Stimulated activated CD8-positive, alpha-beta memory T cell treated with anti-CD3 and anti-CD28 coated beads, Interleukin-12 subunit alpha, Interleukin-12 subunit beta, amount 100 ng/mL, for 1 hour (primary cell): ENCODE data around the gene PYGM.
A peak's percentile ranks its signal among the peaks of the same experiment; 100 is the strongest.

Experiments used
- DNase-seq: peaks from one replicate; pipeline ENCODE4 v3.0.0-alpha.2; 2020; ENCODE audit warnings: low read depth

The PYGM gene

DNA sequence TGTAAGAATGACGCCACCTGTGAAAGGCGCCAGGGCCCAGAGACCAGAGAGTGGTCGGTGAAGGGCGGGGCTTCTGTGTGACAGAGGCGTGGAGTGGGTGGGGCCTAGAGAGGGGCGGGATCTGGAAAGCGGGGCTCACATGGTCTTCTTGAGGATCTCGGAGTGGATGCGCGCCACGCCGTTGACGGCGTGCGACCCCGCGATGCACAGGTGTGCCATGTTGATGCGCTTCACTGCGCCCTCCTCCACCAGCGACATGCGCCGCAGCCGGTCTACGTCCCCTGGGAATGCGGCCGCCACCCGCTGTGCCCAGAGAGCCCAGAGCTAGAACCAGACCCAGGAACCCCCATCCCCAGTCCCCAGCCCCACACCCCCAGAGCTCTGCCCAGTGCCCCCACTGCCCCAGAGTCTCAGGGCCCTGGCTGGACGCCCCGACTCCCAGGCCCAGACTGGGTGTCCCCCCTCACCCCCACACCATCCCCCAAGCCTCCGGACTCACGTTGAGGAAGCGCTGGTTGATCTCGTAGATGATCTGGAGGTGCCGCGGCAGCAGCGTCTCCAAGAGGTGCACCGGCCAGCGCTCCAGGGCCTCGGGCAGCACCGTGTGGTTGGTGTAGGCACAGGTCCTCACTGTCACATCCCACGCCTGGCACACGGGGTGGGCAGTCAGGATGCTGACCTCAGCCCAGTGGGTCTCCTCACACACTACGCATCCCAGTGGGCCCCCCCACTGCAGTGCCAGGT, 6.2 kb downstream of the PYGM start:
- DNase-seq = no peak

DNA sequence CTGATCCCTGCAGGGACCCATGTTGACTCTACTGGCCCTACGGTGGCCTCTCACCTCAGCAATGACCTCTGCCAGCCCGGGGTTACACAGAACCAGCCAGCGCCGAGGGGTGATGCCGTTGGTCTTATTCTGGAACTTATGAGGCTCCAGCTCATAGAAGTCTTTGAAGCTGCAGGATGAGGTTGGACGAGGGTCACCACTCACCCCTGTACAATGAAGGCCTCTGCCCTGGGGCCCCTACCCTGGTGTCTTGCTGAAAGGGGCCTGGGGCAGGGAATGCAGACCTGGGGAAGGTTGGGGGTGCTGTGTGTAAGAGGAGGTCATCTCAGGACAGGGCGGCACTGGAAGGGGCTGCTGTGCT, 6.8 kb downstream of the PYGM start:
- DNase-seq = no peak

DNA sequence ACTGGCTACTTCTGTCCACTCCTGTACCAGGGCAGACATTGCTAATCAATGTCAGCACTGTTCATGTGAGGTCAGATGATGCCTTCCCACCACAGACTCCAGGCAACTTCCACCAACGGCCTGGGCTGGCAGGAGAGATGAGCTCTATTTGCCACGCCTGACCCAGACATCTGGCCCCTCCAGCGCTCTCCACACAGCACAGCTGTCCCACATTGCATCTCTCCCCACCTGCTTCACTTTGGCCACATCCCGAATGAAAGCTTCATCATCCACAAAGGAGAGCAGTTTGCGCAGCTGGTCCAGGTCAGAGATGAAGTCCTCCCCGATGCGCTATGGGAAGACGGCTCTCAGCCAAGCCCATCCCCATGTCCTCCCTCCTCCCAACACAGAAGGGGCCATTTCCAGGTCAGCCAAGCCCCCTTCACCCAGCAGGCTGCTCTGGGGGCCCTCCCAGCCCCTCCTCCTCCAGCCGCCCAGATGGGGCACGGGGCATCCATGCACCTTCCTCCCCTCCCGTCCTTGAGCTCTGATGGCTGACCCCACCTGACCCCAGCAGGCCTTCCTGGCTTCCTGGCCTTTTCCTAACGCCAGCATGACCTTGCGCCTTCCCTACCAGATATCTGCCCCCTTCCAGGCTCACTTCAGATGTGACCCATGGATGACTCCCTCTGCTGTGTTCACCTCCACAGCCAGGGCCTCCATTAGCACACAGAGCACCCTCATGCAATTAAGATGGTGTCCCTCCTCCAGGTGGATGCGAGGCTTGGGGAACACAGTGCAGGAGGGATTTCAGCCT, 7.4 kb downstream of the PYGM start:
- DNase-seq = no peak

DNA sequence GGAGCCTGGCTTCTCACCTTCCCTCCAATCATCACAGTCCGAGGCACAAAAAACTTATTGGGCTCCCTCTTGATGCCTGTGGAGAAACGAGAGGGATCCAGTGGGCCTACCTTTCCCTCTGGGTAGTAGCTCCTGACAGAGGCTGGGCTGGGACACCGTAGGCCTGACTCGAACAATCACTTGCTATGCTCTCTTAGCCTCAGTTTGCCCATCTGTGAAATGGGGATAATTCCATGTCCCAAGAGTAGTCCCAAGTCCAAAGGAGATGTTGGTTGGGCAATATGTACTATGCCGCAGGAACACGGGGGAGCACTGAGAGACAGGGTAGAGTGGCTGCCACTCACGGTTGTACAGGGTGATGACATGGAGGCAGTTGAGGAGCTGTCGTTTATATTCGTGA, 8.2 kb downstream of the PYGM start:
- DNase-seq = no peak

DNA sequence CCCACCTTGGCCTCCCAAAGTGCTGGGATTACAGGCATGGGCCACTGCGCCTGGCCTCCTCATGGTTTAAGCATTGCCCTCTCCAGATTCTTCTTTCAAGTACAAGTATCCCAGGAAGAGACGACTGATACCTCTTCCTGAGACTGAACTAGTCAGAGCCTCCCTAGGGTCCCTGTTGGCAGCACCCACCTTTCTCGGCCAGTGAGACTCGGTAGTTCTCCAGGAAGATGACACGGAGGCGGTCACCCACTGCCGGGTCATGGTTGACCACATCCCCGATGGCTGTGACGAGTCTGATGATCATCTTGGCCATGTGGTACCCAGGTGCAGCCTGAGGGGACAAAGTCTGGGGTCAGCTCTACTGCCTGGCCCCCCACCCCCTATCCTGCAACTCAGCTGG, 8.6 kb downstream of the PYGM start:
- DNase-seq = no peak

DNA sequence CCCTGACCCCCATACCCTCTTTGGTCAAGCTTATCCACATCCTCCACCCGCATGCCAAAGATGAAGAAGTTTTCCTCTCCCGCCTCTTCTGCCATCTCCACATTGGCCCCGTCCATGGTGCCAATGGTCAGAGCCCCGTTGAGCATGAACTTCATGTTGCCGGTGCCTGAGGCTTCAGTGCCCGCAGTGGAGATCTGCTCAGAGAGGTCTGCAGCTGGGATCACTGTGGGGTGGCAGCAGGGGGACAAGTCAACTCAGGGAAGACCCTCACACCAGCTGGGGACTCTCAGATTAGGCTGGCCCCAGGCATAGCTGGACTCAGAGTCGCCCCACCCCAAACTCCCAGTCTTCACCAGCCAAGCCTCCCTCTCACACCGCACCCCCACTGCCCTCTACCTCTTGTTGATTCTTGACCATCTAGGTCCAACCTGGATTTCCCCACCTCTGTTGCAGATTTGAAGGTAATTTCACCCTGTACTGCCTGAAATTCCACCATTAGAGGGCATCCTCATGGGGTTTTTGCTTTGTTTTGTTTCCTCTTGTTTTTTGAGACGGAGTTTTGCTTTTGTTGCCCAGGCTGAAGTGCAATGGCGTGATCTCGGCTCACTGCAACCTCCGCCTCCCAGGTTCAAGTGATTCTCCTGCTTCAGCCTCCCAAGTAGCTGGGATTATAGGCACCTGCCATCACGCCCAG, 9.3 kb downstream of the PYGM start:
- DNase-seq = no peak

DNA sequence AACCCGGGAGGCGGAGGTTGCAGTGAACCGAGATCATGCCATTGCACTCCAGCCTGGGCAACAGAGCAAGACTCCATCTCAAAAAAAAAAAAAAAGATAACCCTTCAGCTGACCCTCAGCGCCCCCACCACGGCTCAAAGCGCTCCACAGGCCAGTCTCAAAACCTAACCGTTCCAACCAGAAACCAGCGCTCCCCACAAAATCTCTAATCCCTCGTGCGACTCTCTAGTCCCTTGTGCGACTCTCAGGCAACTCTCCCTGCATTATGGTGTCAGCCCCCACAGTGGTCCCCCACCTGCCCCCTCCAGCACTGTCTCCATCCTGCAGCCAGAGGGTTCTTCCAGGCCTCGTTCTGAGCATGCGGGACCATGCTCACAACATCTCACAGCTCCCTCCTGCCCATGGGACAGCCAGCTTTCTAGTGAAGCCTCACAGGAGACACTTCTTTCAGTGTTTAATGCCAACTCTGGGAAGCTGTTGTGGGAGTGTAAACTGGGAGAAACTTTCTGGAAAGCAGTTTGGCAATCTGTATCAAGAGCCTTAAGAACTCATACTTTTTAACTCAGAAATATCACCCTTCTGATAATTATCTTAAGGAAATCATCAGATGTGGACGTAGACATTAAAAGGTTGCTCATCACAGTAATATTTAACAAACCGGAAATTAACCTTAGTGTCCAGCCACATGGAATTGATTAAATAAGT, 11.7 kb downstream of the PYGM start:
- no peak for DNase-seq

DNA sequence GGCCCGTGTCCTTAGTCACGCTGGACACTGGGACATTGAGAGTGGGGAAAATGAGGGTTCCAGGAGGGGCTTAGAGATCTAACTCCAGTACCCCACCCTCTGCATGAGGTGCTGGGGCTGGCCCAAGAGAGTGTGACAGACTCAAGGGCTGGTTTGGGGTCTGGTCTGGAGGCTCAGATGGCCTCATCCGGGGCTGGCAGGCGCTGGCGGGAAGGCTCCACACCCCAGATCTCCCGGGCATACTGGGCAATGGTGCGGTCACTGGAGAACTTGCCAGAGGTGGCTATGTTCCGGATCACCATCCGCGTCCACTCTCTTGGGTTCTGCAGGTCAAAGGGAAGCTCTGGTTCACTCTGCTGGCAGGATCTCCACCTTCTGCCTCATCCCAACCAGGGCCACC, 13.3 kb downstream of the PYGM start:
- DNase-seq = no peak

DNA sequence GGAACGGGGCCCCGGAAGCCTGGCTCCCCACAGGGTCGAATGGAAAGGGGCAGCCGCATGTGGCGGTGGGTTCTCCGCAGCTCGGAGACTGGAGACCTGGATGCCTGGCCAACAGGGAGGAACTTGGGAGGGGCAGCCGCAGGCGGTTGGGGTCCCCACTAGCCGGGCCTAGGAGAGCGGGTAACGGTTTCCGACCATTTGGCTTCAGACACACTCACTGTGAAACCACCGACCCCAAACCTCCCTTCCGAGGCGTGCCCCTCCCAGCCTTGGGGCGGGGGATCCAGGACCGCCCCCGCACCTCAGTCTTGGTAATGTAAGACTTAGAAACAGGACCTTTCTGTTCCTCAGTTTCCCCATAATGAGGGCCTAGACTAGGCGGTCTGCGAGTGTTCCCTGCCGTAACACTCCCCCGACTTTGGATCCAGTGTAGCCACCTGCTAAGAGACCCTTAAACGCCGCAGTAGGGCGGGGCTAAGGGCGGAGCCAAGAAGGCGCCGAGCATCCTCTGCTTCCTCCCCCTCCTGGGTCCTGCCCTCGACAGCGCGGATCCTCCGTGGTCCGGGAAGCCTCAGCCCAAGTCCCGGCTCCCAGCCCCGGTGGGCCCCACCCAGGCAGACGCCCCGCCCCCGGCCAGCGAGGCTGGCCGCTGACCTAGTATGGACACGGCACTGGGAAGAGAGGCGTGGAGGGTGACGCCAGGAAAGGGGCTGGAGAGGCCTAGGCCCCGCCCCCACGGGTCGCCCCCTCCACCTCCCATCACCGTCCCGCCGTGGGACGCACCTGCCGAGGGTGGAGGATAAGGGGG, 14.0 kb downstream of the PYGM start:
- peak; percentile 68 for DNase-seq

DNA sequence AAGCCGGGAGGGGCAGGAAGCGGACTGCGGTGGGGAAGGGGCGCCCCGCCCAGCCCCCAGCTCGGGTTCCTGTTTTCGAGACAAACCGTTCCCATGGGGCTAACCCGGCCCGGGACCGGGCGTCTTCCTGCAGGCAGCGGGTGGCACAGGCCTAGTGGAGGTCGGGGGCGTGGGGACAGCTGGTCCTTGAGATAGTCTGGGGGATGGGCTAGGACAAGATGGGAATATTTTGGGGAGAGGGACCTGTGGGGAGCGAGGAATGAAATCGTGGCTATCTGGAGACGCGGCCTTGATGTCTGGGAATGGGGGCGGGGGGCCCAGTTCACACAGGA, 14.6 kb downstream of the PYGM start:
- peak; percentile 67 for DNase-seq

DNA sequence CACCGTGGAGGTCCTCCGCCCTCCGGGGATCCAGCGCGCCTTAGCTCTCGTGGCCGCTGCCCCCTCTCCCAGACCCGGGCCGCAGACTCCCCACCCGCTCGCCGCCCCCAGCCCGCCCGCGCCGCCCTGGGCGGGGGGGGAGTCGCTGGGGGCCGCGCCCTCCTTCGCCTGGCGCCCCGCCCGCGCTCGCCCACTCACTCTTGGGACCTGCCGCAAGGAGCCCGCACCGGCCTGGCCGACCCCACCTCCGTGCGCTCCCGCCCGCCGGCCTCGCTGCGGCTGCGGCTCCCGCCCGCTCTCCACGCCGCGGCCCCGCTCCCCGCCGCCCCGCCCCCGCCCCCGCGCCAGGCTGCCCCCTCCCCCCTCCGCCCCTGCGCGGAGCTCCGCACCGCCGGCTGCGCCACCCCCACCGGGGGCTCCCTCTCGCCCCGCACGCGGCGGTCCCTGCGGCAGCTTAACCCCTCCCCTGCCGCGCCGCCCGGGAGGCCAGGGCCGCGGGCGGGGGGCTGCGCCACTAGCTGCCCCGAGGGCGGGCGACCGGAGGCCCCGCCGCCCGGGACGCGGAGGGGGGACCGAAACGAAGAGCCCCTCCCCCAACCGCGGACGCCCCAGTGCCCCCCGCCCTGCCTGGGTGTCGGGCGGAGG, 15.1 kb downstream of the PYGM start:
- DNase-seq = no peak

DNA sequence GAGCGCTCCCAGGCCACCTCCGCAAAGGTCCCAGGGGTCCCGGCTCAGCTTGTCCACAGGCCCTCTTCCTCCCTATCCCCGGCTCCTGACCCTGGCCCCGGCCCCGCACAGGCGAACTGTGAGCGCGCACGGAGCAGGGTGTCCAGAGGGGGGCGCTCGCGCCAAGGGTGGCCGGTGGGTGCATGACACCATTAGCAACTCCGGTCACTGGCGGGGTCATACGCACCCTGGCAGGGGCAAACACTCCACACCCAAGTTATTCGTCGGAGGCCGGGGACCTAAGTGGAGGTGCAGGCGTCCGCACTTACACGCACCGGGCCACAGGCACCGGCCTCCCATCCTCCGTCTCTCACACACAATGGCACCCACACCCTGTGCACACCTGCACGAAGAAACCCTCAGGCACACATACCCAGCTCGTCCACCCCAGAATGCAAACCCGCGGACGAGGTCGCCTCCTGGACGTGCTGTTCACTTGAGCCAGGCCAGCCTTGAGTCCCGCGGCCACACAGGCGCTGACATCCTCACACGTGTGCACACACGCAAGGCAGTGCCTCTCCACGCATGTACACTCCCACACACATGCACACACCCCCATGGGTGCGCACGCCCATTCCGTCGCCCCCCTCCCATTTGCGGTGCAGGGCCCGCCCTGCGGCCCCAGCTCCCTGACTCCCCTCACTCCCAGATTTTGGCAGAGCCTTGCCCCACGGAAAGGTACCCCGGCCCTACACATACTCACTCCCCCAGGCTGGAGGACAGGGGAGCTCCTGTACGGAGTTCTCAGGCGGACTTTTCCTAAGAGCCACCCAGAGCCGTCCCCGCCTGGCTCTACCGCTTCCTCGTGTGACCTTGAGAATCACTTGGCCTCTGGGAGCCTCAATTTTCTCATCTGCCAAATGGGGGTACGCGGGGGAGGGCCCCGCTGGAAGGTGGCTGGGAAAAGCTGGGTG, 15.9 kb downstream of the PYGM start, which contains the start of gene RASGRP2:
Gene RASGRP2 (minus strand): TSS at position 552 of the 953 bp plus-strand sequence. CDS start 1,276 bp downstream, outside the sequence.
- DNase-seq = peak; percentile 82

DNA sequence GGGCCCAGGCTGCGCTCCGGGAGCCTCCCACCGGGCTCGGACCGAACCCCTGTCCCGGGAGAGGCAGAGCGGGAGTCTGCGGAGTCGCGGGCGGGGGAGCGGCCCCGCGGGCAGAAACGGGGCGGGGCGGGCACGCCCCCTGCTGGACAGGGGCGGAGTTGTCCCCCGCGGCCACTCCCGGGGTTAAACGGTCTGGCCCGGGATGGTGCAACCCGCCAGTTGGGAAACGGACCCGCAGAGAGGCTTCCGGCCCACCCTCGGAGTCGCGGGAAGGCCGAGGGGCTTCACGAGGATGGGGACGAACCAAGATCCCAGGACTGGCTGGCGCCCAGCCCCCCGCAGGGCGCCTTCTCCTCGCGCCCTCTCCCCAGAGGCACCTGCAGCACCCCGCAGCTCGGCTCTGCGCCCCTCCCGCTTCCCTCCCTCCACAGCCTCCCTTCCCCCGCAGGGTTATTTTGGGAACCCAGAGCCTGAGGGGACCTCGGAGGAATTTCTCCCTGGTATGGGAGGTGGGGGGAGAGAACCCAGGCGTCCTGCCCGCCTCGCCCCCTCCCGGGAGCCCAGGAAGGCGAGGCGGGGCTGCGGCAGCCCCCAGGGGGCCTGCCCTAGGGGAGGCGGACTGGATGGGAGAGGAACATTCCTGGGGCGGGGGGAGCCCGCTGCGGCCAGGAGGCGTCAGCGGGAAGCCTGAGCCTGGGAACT, 16.7 kb downstream of the PYGM start:
- DNase-seq = peak; percentile 61

DNA sequence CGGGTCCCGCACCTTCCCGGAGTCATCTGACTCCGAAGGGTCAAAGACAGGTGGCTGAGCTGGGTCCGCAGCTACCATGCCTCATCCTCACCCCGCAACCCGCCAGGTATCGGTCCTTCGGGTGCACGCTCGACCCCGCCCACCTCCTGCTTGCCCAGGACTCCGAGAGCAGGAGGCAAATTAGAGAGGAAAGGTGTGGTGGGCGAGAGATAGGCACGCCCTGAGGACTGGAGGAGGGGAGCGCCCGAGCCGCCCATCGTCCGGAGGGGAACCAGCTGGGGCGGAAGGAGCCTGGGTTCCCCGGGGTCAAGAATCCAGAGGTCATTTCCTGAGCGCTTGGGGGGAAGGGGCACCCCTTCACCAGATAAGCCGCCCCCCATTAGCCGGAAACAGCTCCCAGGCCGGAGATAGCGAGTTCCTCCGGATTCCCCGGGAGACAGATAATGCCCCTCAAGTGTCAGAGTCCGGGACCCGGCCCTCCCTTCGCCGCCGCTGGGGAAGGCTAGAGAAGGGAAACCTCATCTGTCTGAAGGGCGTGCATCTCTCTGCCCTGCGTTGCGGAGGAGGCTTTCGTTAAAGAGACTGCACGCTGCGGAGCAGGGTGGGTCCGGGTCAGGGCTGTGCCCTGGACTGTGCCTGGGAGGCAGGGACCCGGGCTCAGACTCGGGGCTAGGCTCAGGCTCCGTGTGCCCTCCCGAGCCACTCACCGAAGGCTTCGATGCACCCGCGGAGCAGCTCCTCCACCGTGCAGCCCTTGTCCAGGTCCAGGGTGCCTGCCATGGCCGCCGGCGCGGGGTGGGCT, 17.5 kb downstream of the PYGM start:
- no peak for DNase-seq

DNA sequence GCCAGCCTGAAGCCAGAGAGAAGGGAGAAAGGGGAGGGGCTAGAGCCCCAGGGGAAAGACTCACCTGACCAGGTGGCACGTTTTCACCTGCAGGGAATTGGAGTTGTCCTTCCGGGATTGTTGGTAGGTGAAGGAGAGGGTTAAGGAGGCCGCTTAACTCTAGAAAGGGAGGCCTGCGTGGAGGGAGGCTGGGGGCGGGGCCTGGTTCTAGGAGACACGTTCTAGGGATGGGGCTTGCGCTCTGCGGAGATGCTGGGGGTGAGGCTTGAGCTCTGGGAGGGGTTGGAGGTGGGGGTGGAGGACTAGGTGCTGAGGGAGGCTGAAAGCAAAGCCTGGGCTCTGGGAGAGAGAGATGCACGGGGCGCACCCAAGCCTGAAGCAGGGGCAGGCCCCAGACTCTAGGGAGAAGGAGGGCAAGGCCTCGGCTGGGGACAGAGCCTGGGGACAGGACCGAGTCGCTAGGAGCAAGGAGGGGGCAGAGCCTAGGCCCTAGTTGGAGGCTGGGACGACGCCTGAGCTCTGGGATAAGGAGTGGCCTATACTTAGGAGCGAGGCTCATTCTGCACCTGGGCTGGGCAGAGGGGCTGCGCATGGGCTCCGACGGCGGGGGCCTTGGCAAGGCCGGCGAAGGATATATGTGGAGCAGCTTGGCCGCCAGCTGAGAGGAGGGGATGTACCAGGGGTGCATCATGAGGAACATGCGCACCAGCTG, 18.2 kb downstream of the PYGM start:
- DNase-seq = no peak

DNA sequence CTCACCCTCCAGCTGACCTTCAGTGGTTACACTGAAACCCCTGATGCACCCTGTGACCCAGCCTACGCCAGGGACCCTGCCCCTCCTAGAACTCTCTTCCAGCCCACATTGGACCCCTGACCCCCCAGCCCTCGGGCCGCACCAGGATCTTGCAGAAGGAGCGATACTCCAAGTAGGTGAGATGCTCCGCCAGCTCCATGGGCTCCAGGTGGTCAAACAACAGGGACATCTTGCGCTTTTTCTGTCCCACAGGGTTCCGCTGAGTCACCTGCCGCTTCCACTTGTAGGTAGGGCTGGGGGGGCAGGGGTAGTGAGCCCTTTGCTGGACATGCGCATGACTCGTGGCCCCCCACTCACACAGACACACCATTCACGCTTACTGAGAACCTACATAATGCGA, 19.9 kb downstream of the PYGM start:
- DNase-seq = no peak

DNA sequence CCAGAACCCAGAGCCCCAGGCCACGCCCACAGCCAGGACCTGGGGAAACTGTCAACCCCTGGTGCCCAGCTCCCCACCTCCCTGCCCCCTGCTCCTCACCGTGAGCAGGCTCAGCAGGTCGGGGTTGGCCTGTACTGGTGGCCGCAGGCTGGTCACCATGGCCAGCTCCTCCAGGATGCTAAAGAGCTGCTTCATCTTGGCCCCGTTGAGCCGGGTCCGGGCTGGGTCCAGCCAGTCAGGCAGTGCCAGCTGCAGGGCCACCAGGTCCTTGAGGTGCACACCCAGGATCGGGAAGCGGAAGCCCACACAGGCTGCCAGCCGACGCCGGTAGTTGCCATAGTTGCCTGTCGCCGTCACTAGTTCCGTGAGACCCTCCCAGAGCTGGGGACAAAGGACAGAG, 23.1 kb downstream of the PYGM start:
- no peak for DNase-seq
